ENCODE measurements around the gene RPA3. TPM values are rescaled to one million over a fixed set of nuclear protein-coding genes. Genes with fewer than 3 reads are reported as not detected.
A peak's percentile ranks its signal among the peaks of the same experiment; 100 is the strongest.

RPA3 gene
- total and polyA plus RNA-seq, 9 of the 15 experiments (the other 6 are each of a cell fraction or from before 2014, with no cell fraction given) = 68.5 to 265 (median 125) TPM

GRCh38 chr7:7664291-7664690, 54.1 kb downstream of the RPA3 start:
- BruUV-seq (replicated peaks) = no TSS peak
- no peaks in the 10 kb centered on the region for H3K27me3 ChIP-seq (ENCODE audit: control insufficient read depth in 2 of 2, insufficient read depth in 2 of 2, low read length in 2 of 2)
- H3K4me3 ChIP-seq = no peak overlapping the region
- H3K27ac ChIP-seq (ENCODE audit: extremely low read depth, low read depth, low read length) = no peak overlapping the region; the same call in 2 of the 3 replicates
- WGBS (ENCODE audit: insufficient coverage, low coverage, missing lambda C conversion rate) = 31% methylated on average over 3 of the region's 3 CpGs
- no peaks in the 10 kb centered on the region for H3K9me1 ChIP-seq (ENCODE audit: control insufficient read depth, insufficient read depth, low read length)
- H3K9me3 ChIP-seq (replicated peaks; ENCODE audit: control insufficient read depth, insufficient read depth, low read depth, low read length) = no peaks in the 10 kb centered on the region
- ATAC-seq (peak; percentile 64), FAIRE-seq (no peak), DNase-seq (ENCODE audit: extremely low read depth in 1 of 4, low spot score in 3 of 4) (no peak)
- ChIA-PET POLR2A (interaction anchor here (1.0 kb wide), 1 partner anchor 17 kb away, joined by 3 read pairs; no protein-coding TSS in a partner anchor), CTCF (ENCODE audit: low intra/inter-chr PET ratio) (interaction anchor here (0.6 kb wide), 1 partner anchor 378 kb away, joined by 3 read pairs; no protein-coding TSS in a partner anchor)
- in situ Hi-C loops (cut with MboI) = no loop called here
- peaks cover 0 to 5% of the 10 kb centered on the region in 2 experiments; a peak in 3 of 5 replicates for H3K4me1 ChIP-seq (replicated peaks in 1 of 2; ENCODE audit: control insufficient read depth in 2 of 2, insufficient read depth in 2 of 2, low read length in 2 of 2)
- H3K79me2 ChIP-seq (ENCODE audit: control insufficient read depth, insufficient read depth, low read length) = no peaks in the 10 kb centered on the region
- H3K9ac ChIP-seq (ENCODE audit: insufficient read depth in 1 of 2, low read depth in 2 of 2, low read length in 2 of 2) = no peak overlapping the region
- intact Hi-C loops (cut with micrococcal nuclease) = loop anchor here (5.0 kb wide), 1 partner anchor 553 kb away; no protein-coding TSS in a partner anchor
- H4K20me1 ChIP-seq (replicated peaks; ENCODE audit: control insufficient read depth, insufficient read depth, low read length) = no peaks in the 10 kb centered on the region
- H3K36me3 ChIP-seq (ENCODE audit: control insufficient read depth, insufficient read depth, low read length) = no peaks in the 10 kb centered on the region
- TF ChIP-seq MEIS2 (IDR thresholded peaks at IDR 0.05; ENCODE audit: partially characterized antibody) (peak; percentile 49), MAFG (tag; conservative IDR thresholded peaks at IDR 0.05) (no peak), ARID1B (IDR thresholded peaks at IDR 0.05) (peak; percentile 20; the same call in 1 of the 2 replicates), EP400 (IDR thresholded peaks at IDR 0.05) (no peak), CBFA2T3 (IDR thresholded peaks at IDR 0.05) (peak; percentile 30; the same call in 1 of the 2 replicates), HDAC1 (IDR thresholded peaks at IDR 0.05) (peak in 1 of 2 experiments; percentile 43; a peak in 1 of 4 replicates), KDM1A (IDR thresholded peaks at IDR 0.05) (peak; percentile 66 to 68; a peak in 3 of 4 replicates)
- H2AFZ ChIP-seq (ENCODE audit: low read depth, low read length) = peak overlapping the region; percentile 43; the same call in 1 of the 2 replicates
- H3K4me2 ChIP-seq (ENCODE audit: insufficient read depth, low read length) = no peak overlapping the region
